Esophagus squamous epithelium (tissue), 5 donors: ENCODE results near the gene CD44. TPM values are rescaled to one million over a fixed set of nuclear protein-coding genes. Genes with fewer than 3 reads are reported as not detected.

Source experiments
- DNase-seq: peaks from one replicate; lab custom pipeline; 2025; lab: John Stamatoyannopoulos, UW
- H3K27ac ChIP-seq, 4 donors: fragments of 200-600 bp; sonication (generic); one replicate each; pipeline ENCODE4 v1.5.1; 2016 to 2019; ENCODE audit warnings: mild to moderate bottlenecking in 1 of 4
- H3K27me3 ChIP-seq, 4 donors: fragments of 200-600 bp; sonication (generic); 1 replicate in 3 of 4; 2 replicates in 1 of 4; pipeline versions ENCODE4 v1.5.1 to v1.6.0; 2017 to 2021; ENCODE audit warnings: antibody characterized with exemption in 1 of 4
- H3K36me3 ChIP-seq, 3 donors: fragments of 200-600 bp; sonication (generic); one replicate each; pipeline ENCODE4 v1.5.1; 2016 to 2019
- H3K4me1 ChIP-seq, 3 donors: fragments of 200-600 bp; sonication (generic); one replicate each; pipeline ENCODE4 v1.5.1; 2017 to 2019
- H3K4me3 ChIP-seq, 4 donors: fragments of 200-600 bp; sonication (generic); 1 replicate in 3 of 4; 2 replicates in 1 of 4; pipeline ENCODE4 v1.5.1; 2016 to 2019; ENCODE audit warnings: mild to moderate bottlenecking in 2 of 4, moderate library complexity in 1 of 4
- H3K9me3 ChIP-seq, 3 donors: fragments of 200-600 bp; sonication (generic); one replicate each; pipeline ENCODE4 v1.5.1; 2016 to 2019
- CTCF ChIP-seq, 6 experiments: fragments of 450-650 bp in 4 of 6; fragments of 200-600 bp in 2 of 6; sonication (generic) in 2 of 6; IDR thresholded peaks; one replicate each; pipeline ENCODE4 v1.5.1; 2016 to 2019; ENCODE audit warnings: antibody characterized with exemption in 6 of 6, mild to moderate bottlenecking in 4 of 6, moderate library complexity in 4 of 6
- POLR2A ChIP-seq, 4 donors: fragments of 450-650 bp; IDR thresholded peaks; one replicate each; pipeline ENCODE4 v1.6.1; 2017; ENCODE audit warnings: antibody characterized with exemption in 4 of 4, mild to moderate bottlenecking in 4 of 4, moderate library complexity in 3 of 4
- WGBS, 2 donors: methylation state at CpG; one replicate each; pipeline ENCODE4 v1.1.5; 2018; 5-methylcytosine and 5-hydroxymethylcytosine counted together
- intact Hi-C: fragments of 100-400 bp; cut with DNase I; formaldehyde crosslinking; loops from one replicate; pipeline ENCODE4 v1.15.0; 2022
- total RNA-seq, 4 donors: library from RNA; depleted of rRNA; stranded (reverse); fragments of >200 nt; gene quantifications; one replicate each; pipeline ENCODE4 v1.1.0, GENCODE V29; 2016
- donor health status: DM: yes; HTN: yes; CAD: no.

Gene CD44
- total RNA-seq, 4 donors from 2014 or later = 418 to 565 (median 463) TPM

GRCh38 chr11:35271031-35271430 lies 132.1 kb downstream of the CD44 start:
- no peaks in the 10 kb centered on the region for H3K9me3 ChIP-seq
- no peak overlapping the region for H3K27ac ChIP-seq
- H3K27me3 ChIP-seq = no peaks in the 10 kb centered on the region
- intact Hi-C loops = no loop called here
- H3K36me3 ChIP-seq = no peaks in the 10 kb centered on the region
- H3K4me1 ChIP-seq = peaks cover 12 to 29% (median 17%) of the 10 kb centered on the region in 3 donors
- no peak overlapping the region for H3K4me3 ChIP-seq
- DNase-seq = no peak
- 89 to 93% methylated on average over 3 of the region's 3 CpGs for WGBS, 2 donors
- no peak for TF ChIP-seq CTCF (IDR thresholded peaks at IDR 0.05)
- no peak for TF ChIP-seq POLR2A (IDR thresholded peaks at IDR 0.05)

DNA sequence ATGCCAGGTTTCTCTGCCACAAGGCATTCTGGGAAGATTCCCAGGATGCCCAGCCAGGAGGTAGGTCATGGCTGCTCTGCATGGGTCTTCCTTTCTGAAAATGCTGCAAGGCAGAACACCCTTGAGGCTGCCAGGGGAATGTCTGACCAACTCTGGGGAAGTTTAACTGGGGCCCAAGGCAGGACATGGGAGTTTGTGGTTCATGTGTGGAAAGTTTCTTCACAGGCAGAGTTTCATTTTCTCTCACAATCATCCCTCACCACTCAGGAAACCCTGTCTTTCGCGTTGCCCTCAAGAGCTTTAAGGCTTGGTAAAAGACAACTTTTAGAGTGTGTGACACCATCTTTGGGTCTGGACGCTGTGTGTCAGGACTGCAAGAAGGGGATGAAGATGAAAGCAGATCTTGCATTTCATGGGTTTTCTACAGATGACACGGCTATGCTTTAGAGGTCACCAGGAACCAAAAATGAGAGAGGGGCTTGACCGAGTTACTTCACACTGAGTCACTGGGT lies 133.5 kb downstream of the CD44 start:
- H3K4me3 ChIP-seq = no peak overlapping the region
- no peaks in the 10 kb centered on the region for H3K9me3 ChIP-seq
- H3K27ac ChIP-seq = no peak overlapping the region
- no peaks in the 10 kb centered on the region for H3K27me3 ChIP-seq
- no peaks in the 10 kb centered on the region for H3K36me3 ChIP-seq
- intact Hi-C loops = no loop called here
- peaks cover 16 to 33% (median 19%) of the 10 kb centered on the region in 3 donors for H3K4me1 ChIP-seq
- no peak for DNase-seq
- no peak for TF ChIP-seq CTCF (IDR thresholded peaks at IDR 0.05)
- no peak for TF ChIP-seq POLR2A (IDR thresholded peaks at IDR 0.05)
- WGBS, 2 donors = 75 to 79% methylated on average over 4 to 5 of the region's 5 CpGs

- Histone ChIP-seq H3K9me3 (no peaks in the 10 kb centered on the region), H3K27ac (peak overlapping the region; percentile 67 to 90 (median 80)), H3K36me3 (no peaks in the 10 kb centered on the region), H3K27me3 (no peaks in the 10 kb centered on the region), H3K4me1 (peaks cover 16 to 33% (median 19%) of the 10 kb centered on the region in 3 donors), H3K4me3 (no peak overlapping the region)
- no peak for TF ChIP-seq CTCF (IDR thresholded peaks at IDR 0.05)
- intact Hi-C loops = no loop called here
- DNase-seq = no peak
- WGBS, 2 donors = 21 to 33% methylated on average over 6 of the region's 6 CpGs
Measured at GRCh38 chr11:35274909-35275785, 136.2 kb downstream of the CD44 start.

DNA sequence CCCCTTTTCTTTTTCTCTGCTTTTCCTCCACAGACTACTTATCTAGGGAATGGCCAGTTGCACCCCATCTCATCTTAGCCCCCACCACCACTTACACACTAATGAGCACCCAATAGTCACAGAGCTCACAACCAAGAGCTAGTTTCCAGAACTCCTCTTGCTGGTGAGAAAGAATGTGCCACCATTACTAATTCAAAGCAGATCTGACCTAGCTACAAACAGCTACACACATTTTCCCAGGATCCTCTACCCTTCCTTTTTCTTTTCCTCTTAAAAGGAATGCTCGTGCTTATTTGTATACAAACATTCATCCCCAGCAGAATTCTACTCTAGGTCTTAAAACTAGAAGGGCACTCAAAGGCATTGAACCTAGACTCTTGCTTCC lies 136.8 kb downstream of the CD44 start:
- no peaks in the 10 kb centered on the region for H3K27me3 ChIP-seq
- intact Hi-C loops = no loop called here
- 9 to 30% methylated on average over 1 of the region's 1 CpG for WGBS, 2 donors

More for the DNA sequence above, 136.8 kb downstream of the CD44 start:
- no peaks in the 10 kb centered on the region for H3K9me3 ChIP-seq
- H3K36me3 ChIP-seq = no peaks in the 10 kb centered on the region
- H3K27ac ChIP-seq = peak overlapping the region; percentile 67 to 90 (median 80)
- peaks cover 19 to 35% (median 20%) of the 10 kb centered on the region in 3 donors for H3K4me1 ChIP-seq
- no peak for TF ChIP-seq CTCF (IDR thresholded peaks at IDR 0.05)
- no peak for TF ChIP-seq POLR2A (IDR thresholded peaks at IDR 0.05)
- no peak overlapping the region for H3K4me3 ChIP-seq
- DNase-seq = no peak
